Stimulated activated CD4-positive, alpha-beta T cell treated with anti-CD3 and anti-CD28 coated beads, Interleukin-2, amount 100 ng/mL, for 24 hours (primary cell): ENCODE results near the gene SLC25A3.
A peak's percentile ranks its signal among the peaks of the same experiment; 100 is the strongest.
"Not testable (repeated sequence)": the region's sequence is repeated elsewhere in the genome, so short reads cannot be mapped to it uniquely, and the experiment has no call there.

ENCODE experiments used
- DNase-seq, 2 donors: peaks; one replicate each; pipeline ENCODE4 v3.0.0-alpha.2; 2020

Gene SLC25A3

DNA sequence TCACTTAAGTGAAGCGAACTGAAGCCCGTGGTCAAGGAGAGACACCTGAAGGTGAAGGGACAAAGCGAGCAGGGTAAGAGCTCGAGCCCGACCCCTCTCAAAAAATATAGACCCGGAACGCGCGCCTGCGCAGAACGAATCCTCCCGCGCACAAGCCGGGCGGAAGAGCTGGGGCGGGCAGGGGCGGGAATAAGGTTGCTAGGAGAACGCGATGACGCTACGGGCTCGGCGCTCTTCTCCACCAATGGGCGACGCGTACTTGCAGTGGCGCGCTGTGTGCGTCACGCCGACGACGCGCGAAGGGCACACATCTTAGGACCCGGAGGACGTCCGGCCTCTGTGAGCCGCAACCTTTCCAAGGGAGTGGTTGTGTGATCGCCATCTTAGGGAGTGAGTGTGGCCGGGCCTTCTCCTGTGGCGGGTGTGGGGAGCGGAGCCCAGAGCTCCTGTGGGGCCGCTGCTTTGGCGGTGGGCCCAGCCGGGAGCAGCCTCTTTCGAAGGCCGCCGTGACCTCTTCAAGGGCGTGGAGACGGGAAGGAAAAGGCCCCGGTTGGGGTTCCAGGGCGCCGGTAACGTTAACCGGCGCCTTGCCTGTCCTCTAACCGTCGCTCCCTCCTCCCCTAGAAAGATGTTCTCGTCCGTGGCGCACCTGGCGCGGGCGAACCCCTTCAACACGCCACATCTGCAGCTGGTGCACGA, at the start of gene SLC25A3:
Gene SLC25A3 (plus strand): TSS at position 336 of the 699 bp plus-strand sequence. CDS start 293 bp downstream, at position 629.
- peak; percentile 94 for DNase-seq

DNA sequence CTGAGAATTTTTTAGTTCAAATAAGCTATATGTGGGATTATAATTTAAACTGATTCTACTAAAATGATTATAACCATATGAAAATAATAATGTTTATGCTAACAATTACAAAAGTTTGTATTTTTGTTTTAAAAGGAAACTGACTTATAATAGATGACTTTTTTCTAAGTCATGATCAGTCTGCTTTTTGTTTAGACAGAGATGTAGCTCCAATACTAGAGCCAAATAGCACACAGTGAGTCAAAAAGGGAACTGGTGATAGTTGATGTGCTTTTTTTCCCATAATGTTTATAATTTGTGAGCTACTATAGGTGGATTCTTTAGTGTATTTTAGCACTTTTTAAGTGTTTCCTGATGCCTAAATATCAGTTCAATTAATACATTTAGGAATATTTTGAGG, 49.8 kb upstream of the SLC25A3 start:
- DNase-seq, result no peak

DNA sequence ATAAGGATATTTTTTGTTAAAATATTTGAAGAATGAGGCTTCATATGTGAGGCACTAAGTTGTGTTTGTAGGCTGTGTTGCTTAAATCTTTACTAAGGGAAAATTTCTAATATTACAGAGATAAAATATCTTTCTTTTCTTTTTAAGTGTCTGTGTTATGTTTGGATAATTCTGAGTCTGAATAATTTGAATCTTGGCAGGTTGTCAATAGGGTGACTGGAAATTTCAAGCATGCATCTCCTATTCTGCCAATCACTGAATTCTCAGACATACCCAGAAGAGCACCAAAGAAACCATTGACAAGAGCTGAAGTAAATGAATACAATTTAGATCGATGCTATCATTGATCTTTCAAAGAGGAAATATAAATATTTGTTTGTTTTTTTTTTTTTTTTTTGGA, 48.7 kb upstream of the SLC25A3 start:
- no peak for DNase-seq

GRCh38 chr12:98549371-98550110, 43.9 kb upstream of the SLC25A3 start:
- DNase-seq, result no peak

GRCh38 chr12:98551787-98552186, 41.7 kb upstream of the SLC25A3 start:
- DNase-seq, result no peak

- not testable (repeated sequence) for DNase-seq
Observed at GRCh38 chr12:98558097-98558496, 35.4 kb upstream of the SLC25A3 start.

- no peak for DNase-seq
Observed at GRCh38 chr12:98559666-98560065, 33.8 kb upstream of the SLC25A3 start.

DNA sequence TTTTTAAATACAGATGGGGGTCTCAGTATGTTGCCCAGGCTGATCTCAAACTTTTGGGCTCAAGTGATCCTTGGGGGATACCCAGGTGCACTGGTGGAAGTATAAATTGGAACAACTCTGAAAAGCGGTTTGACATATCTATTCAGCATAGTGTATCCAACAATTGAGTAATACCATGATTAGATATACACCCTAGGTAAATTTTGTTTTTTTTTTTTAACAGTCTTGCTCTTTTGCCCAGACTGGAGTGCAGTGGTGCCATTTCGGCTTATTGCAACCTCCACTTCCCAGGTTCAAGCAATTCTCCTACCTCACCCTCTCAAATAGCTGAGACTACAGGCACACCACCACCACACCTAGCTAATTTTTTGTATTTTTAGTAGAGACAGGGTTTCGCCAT, 31.6 kb upstream of the SLC25A3 start:
- no peak for DNase-seq

DNA sequence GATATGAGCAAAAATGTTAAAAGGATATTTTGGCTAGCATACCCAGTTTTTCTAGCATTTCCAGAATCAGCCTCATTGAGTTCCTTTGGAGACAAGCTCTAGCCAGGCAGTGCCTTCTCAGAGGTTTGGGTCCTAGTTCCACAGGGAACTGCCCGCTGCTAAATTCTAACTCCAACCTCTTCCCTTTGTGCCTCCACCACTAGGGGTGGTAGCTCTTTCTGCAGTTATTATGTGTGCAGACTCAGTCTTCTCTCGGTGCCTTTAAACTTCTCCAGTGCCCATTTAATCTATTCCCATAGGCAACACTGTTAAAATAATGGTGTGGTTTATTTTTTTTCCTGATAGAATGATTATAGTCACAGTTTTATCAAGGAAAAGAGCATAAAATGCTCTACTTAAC, 21.5 kb upstream of the SLC25A3 start:
- DNase-seq, result no peak

DNA sequence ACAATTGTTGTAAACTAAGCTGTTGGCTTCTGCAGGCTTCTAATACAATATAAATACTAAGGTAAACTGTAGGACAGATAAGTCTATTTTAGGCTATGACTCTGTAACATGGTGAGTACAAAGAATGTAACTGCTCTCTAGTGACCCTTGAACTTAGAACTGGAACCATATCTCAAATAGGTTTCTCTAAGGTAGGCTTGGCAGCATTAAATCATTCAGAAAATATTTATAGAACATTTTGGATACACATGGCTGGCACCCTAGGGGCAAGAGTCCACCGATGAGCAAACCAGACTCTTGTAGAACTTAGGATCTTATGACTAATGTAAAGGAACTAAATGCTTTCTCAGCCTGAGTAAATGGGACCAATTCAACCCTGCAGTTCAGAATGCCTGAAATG, 19.4 kb upstream of the SLC25A3 start:
- DNase-seq, result no peak

GRCh38 chr12:98575013-98575412, 18.5 kb upstream of the SLC25A3 start:
- no peak for DNase-seq

DNA sequence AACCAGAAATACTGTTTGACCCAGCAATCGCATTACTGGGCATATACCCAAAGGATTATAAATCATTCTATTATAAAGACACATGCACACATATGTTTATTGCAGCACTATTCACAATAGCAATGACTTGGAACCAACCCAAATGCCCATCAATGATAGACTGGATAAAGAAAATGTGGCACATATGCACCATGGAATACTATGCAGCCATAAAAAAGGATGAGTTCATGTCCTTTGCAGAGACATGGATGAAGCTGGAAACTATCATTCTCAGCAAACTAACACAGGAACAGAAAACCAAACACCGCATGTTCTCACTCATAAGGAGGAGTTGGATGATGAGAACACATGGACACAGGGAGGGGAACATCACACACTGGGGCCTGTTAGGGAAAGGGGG, 16.7 kb upstream of the SLC25A3 start:
- DNase-seq, result not testable (repeated sequence)

- DNase-seq, result no peak
Observed at GRCh38 chr12:98578392-98578791, 15.1 kb upstream of the SLC25A3 start.

DNA sequence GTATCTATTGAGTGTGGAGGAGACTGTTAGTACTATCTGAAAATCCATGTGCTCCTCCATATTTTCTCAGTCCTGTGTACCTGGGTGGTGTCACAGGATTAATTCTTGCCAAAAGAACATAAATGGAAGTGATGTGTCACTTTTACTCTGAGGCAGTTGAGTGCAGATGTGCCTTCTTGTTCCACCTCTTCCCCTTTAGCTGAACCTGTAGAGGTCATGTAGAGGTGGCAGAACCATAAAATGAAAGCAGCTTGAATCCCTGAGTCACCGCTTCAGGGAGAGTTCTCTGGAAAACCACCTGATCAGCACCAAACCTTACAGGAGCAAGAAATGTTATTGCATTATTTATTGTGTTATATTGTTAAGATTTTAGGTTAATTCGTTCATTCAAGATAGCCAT, 14.7 kb upstream of the SLC25A3 start:
- DNase-seq, result no peak

- no peak for DNase-seq
Observed at GRCh38 chr12:98579347-98579746, 14.1 kb upstream of the SLC25A3 start.

DNA sequence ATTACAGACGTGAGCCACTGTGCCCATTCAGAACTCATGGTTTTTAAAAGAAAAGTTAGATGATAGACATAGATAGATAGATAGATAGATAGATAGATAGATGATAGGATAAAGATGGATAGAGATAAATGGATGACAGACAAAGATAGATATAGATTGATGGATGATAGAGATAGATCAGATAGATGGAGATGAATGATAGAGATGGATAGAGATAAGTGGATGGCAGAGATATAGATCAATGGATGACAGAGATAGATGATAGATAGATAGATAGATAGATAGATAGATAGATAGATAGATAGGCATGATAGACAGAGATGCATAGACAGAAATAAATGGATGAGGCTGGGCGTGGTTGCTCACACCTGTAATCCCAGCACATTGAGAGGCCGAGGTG, 13.7 kb upstream of the SLC25A3 start:
- DNase-seq, result no peak

DNA sequence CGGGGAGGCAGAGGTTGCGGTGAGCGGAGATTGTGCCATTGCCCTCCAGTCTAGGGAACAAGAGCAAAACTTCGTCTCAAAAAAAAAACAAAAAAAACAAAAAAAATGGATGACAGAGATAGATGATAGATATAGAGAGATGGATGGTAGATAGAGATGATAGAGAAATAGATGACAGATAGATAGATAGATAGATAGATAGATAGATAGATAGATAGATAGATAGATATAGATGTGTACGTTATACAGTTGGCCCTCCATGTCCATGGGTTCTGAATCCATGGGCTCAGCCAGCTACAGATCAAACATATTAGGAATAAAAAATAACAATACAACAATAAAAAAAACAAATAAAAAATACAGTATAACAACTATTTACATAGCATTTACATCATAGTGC, 12.8 kb upstream of the SLC25A3 start:
- no peak for DNase-seq

- DNase-seq, result no peak
Observed at GRCh38 chr12:98581101-98581500, 12.4 kb upstream of the SLC25A3 start.

DNA sequence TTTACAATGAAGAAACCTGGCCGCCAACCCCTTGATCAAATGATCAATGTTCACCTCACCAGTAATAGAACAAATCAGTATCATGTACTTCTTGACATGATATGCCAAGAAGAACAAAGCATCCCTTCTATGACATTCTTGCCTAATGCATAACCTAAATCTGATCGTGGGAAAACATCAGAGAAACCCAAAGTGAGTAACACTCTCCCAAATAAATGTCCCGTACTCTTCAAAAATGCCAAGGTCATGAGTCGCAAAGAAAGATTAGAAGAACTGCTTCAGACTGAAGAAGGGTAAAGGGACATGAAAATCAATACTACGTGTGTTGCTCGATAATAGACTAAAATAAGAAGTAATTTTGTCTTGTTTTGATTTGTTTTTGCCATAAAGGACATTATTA, 11.4 kb upstream of the SLC25A3 start:
- no peak for DNase-seq

- DNase-seq, result no peak
Observed at GRCh38 chr12:98587084-98587483, 6.4 kb upstream of the SLC25A3 start.

- DNase-seq, result no peak
Observed at GRCh38 chr12:98591209-98591608, 2.3 kb upstream of the SLC25A3 start.

- DNase-seq, result no peak
Observed at GRCh38 chr12:98592825-98593322, 612 bp upstream of the SLC25A3 start.

DNA sequence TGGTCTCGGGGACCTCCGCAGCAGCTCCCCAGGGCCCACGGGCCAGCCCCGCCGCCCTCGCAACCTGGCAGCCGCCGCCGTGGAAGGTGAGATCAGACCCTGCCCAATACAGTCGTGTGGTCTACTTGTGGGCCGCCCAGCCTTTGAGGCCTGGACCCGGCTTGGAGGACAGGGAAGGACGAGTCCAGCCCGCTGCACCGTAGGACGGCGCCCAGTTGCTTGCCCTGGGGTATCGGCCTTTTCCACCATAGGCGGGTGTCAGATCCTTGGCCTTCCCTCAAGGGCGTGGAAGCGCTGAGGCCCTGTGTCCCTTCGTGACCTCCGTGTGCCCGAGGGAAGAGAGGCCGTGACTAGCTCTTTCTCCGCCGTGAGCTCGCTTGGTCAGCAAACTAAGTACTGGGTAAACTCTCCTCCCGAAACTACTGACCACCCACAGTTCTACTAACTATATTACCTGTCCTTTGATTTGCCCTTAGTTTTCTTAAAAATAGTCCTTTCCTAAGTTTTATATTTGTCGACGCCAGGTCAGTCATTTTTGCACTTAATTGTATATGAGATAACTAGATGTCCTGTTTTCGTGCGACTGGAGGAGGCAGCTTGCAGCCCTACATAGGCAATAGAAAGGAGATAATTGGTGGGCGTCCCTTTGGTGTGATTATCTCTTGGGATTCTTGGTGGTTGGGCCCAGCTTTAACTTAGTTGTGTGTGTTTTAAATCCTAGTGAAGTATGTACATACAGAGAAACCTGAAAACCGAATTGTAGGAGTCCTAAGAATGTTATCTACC, 757 bp downstream of the SLC25A3 start:
- DNase-seq, result peak; percentile 30 to 47
